Head of caudate nucleus (tissue), 42 donors: ENCODE measurements around the gene SPATA31A3.
A peak's percentile ranks its signal among the peaks of the same experiment; 100 is the strongest.
"Not testable (repeated sequence)": the region's sequence is repeated elsewhere in the genome, so short reads cannot be mapped to it uniquely, and the experiment has no call there.

Experiments used
- DNase-seq, 42 donors: peaks; one replicate each; pipeline versions ENCODE4 v3.0.0 to v3.0.0-alpha.2; 2020 to 2021; ENCODE audit warnings: mixed read lengths in 7 of 42
- intact Hi-C: fragments of 100-400 bp; cut with DNase I; formaldehyde crosslinking; loops from one replicate; pipeline ENCODE4 v1.15.0; 2022

The SPATA31A3 gene

GRCh38 chr9:66992450-66992849, at the start of gene SPATA31A3:
Gene SPATA31A3, minus strand, starts transcription at chr9:66992550. Its CDS starts 29 bp downstream, at chr9:66992521.
- DNase-seq, intact Hi-C loops: not testable (repeated sequence)

GRCh38 chr9:66952576-66952975, 39.8 kb downstream of the SPATA31A3 start:
- intact Hi-C loops, DNase-seq: not testable (repeated sequence)

- DNase-seq, result peak in 2 of 42 donors; percentile 2 to 4
- intact Hi-C loops, result not testable (repeated sequence)
Observed at GRCh38 chr9:66942400-66943155, 49.8 kb downstream of the SPATA31A3 start.

- DNase-seq, intact Hi-C loops: not testable (repeated sequence)
Observed at GRCh38 chr9:66939878-66940830, 52.2 kb downstream of the SPATA31A3 start.

- intact Hi-C loops, DNase-seq: not testable (repeated sequence)
Observed at GRCh38 chr9:66938322-66938721, 54.0 kb downstream of the SPATA31A3 start.

- intact Hi-C loops, DNase-seq: not testable (repeated sequence)
Observed at GRCh38 chr9:66937662-66938061, 54.7 kb downstream of the SPATA31A3 start.
